ENCODE measurements around the gene NRP2.

- TF ChIP-seq CTCF (IDR thresholded peaks at IDR 0.05): no peak
- TF ChIP-seq POLR2A (IDR thresholded peaks at IDR 0.05; ENCODE audit: low read depth): no peak
- no peak for TF ChIP-seq POLR2AphosphoS5 (IDR thresholded peaks at IDR 0.05)
Measured at GRCh38 chr2:205728366-205728765, 46.1 kb downstream of the NRP2 start.

Data from esophagus muscularis mucosa (tissue), 3 donors.